NCI-H2196 (cell line): Measurements from ENCODE around the gene SRRM5.

Experiments used
- DNase-seq: peaks from one replicate; lab custom pipeline; 2025; ENCODE audit not compliant: unreplicated experiment; lab: John Stamatoyannopoulos, UW

Gene SRRM5

GRCh38 chr19:43664018-43664417 lies 52.1 kb downstream of the SRRM5 start:
- DNase-seq: no peak
